CD4-positive, alpha-beta T cell treated with Interleukin-4 for 1 hour (primary cell): Measurements from ENCODE around the gene BTG1.

Experiments used
- DNase-seq, 2 donors: peaks; one replicate each; pipeline ENCODE4 v3.0.0-alpha.2; 2020 to 2022

Gene BTG1

GRCh38 chr12:92132288-92132687 is 13.4 kb downstream of the BTG1 start:
- DNase-seq = peak in 1 of 2 donors; percentile 80

GRCh38 chr12:92130999-92131398 is 14.6 kb downstream of the BTG1 start:
- DNase-seq = no peak

- DNase-seq = no peak
These were observed 16.0 kb downstream of the BTG1 start for GRCh38 chr12:92129609-92130008.

- no peak for DNase-seq
These were observed 17.0 kb downstream of the BTG1 start for GRCh38 chr12:92128612-92129011.

GRCh38 chr12:92124689-92125029 is 21.0 kb downstream of the BTG1 start:
- no peak for DNase-seq

GRCh38 chr12:92123780-92124688 is 21.6 kb downstream of the BTG1 start:
- DNase-seq = no peak

- DNase-seq = no peak
These were observed 22.5 kb downstream of the BTG1 start for GRCh38 chr12:92122941-92123779.

- no peak for DNase-seq
These were observed 23.8 kb downstream of the BTG1 start for GRCh38 chr12:92121826-92122225.

- no peak for DNase-seq
These were observed 26.7 kb downstream of the BTG1 start for GRCh38 chr12:92118826-92119536.

GRCh38 chr12:92114834-92115233 is 30.8 kb downstream of the BTG1 start:
- DNase-seq = no peak

GRCh38 chr12:92111256-92111655 is 34.4 kb downstream of the BTG1 start:
- DNase-seq = no peak

GRCh38 chr12:92110083-92110640 is 35.5 kb downstream of the BTG1 start:
- DNase-seq = no peak

- no peak for DNase-seq
These were observed 36.0 kb downstream of the BTG1 start for GRCh38 chr12:92109613-92110012.

GRCh38 chr12:92108651-92109050 is 37.0 kb downstream of the BTG1 start:
- DNase-seq = no peak

GRCh38 chr12:92107621-92108131 is 38.0 kb downstream of the BTG1 start:
- no peak for DNase-seq

GRCh38 chr12:92107094-92107493 is 38.6 kb downstream of the BTG1 start:
- no peak for DNase-seq

- DNase-seq = no peak
These were observed 40.0 kb downstream of the BTG1 start for GRCh38 chr12:92105676-92106075.

- DNase-seq = no peak
These were observed 40.5 kb downstream of the BTG1 start for GRCh38 chr12:92105110-92105509.

- no peak for DNase-seq
These were observed 43.0 kb downstream of the BTG1 start for GRCh38 chr12:92102606-92103005.

GRCh38 chr12:92098594-92099380 is 46.9 kb downstream of the BTG1 start:
- no peak for DNase-seq

GRCh38 chr12:92096346-92097136 is 49.1 kb downstream of the BTG1 start:
- DNase-seq = no peak
